ENCODE measurements around the gene ERBIN. TPM values are rescaled to one million over a fixed set of nuclear protein-coding genes. Genes with fewer than 3 reads are reported as not detected.
A peak's percentile ranks its signal among the peaks of the same experiment; 100 is the strongest.

ERBIN gene
- total and polyA plus RNA-seq, 2 of the 13 experiments (the other 11 are each of a cell fraction or from before 2014, with no cell fraction given) = 14.4 to 41.7 TPM

GRCh38 chr5:66080664-66081063, 154.3 kb downstream of the ERBIN start:
- Histone ChIP-seq H3K36me3 (replicated peaks in 1 of 2; ENCODE audit: control insufficient read depth in 1 of 2, insufficient read depth in 2 of 2, low read length in 2 of 2) (peaks cover 2 to 4% of the 10 kb centered on the region in 2 experiments; a peak in 3 of 5 replicates), H3K9me3 (ENCODE audit: low read length) (no peaks in the 10 kb centered on the region), H3K79me2 (ENCODE audit: insufficient read depth, low read length) (no peaks in the 10 kb centered on the region), H3K9ac (ENCODE audit: insufficient read depth, low read depth, low read length) (no peak overlapping the region), H2AFZ (ENCODE audit: low read length) (no peak overlapping the region), H3K4me3 (replicated peaks in 1 of 3; ENCODE audit: insufficient read depth in 1 of 3, low read depth in 2 of 3, low read length in 3 of 3) (no peak overlapping the region), H3K27ac (ENCODE audit: extremely low read length, insufficient read depth, low read length) (no peak overlapping the region), H3K4me1 (ENCODE audit: insufficient read depth, low read length) (no peaks in the 10 kb centered on the region), H4K20me1 (ENCODE audit: insufficient read depth, low read length) (no peaks in the 10 kb centered on the region), H3K27me3 (ENCODE audit: control insufficient read depth in 1 of 2, insufficient read depth in 2 of 2, low read length in 2 of 2) (no peaks in the 10 kb centered on the region), H3K4me2 (ENCODE audit: low read depth, low read length) (no peak overlapping the region)
- WGBS (ENCODE audit: low lambda C conversion rate) = 96% methylated on average over 2 of the region's 2 CpGs
- ChIA-PET CTCF (ENCODE audit: low intra/inter-chr PET ratio, low total read pairs) (no interaction called here), POLR2A (no interaction called here)
- TF ChIP-seq JDP2 (CRISPR knock-in tag; IDR thresholded peaks at IDR 0.05; ENCODE audit: borderline replicate concordance) (no peak), ZBTB33 (CRISPR knock-in tag; IDR thresholded peaks at IDR 0.05) (no peak), CEBPB (IDR thresholded peaks at IDR 0.05; ENCODE audit: borderline replicate concordance, low read depth, low read length) (peak; percentile 74)
- in situ Hi-C loops (cut with HindIII; ENCODE audit: extremely low pct_ligation_motif_present, low pct_unique_long_range_greater_than_20kb) (no loop called here), intact Hi-C loops (cut with micrococcal nuclease; ENCODE audit: unreplicated experiment) (no loop called here)
- FAIRE-seq = no peak
- no peak for DNase-seq (ENCODE audit: low spot score)
- no peak for ATAC-seq
- BruUV-seq (replicated peaks) = no TSS peak

GRCh38 chr5:66089384-66089783, 163.0 kb downstream of the ERBIN start:
- in situ Hi-C loops (cut with HindIII; ENCODE audit: extremely low pct_ligation_motif_present, low pct_unique_long_range_greater_than_20kb) (no loop called here), intact Hi-C loops (cut with micrococcal nuclease; ENCODE audit: unreplicated experiment) (no loop called here)
- H3K4me1 ChIP-seq (ENCODE audit: insufficient read depth, low read length) = no peaks in the 10 kb centered on the region
- ChIA-PET CTCF (ENCODE audit: low intra/inter-chr PET ratio, low total read pairs) (no interaction called here), POLR2A (no interaction called here)
- no peaks in the 10 kb centered on the region for H4K20me1 ChIP-seq (ENCODE audit: insufficient read depth, low read length)
- BruUV-seq (replicated peaks) = no TSS peak
- no peak for ATAC-seq
- no peaks in the 10 kb centered on the region for H3K79me2 ChIP-seq (ENCODE audit: insufficient read depth, low read length)
- no peak for DNase-seq (ENCODE audit: low spot score)
- peaks cover 8% of the 10 kb centered on the region; the same call in 1 of the 2 replicates for H3K9me3 ChIP-seq (ENCODE audit: low read length)
- H3K4me2 ChIP-seq (ENCODE audit: low read depth, low read length) = no peak overlapping the region
- no peak overlapping the region for H3K9ac ChIP-seq (ENCODE audit: insufficient read depth, low read depth, low read length)
- no peak overlapping the region for H3K27ac ChIP-seq (ENCODE audit: extremely low read length, insufficient read depth, low read length)
- H2AFZ ChIP-seq (ENCODE audit: low read length) = no peak overlapping the region
- H3K36me3 ChIP-seq (replicated peaks in 1 of 2; ENCODE audit: control insufficient read depth in 1 of 2, insufficient read depth in 2 of 2, low read length in 2 of 2) = no peaks in the 10 kb centered on the region
- 100% methylated on average over 2 of the region's 2 CpGs for WGBS (ENCODE audit: low lambda C conversion rate)
- no peak overlapping the region for H3K4me3 ChIP-seq (replicated peaks in 1 of 3; ENCODE audit: insufficient read depth in 1 of 3, low read depth in 2 of 3, low read length in 3 of 3)
- FAIRE-seq = no peak
- H3K27me3 ChIP-seq (ENCODE audit: control insufficient read depth in 1 of 2, insufficient read depth in 2 of 2, low read length in 2 of 2) = no peaks in the 10 kb centered on the region
- TF ChIP-seq CENPT (CRISPR knock-in tag; IDR thresholded peaks at IDR 0.05; ENCODE audit: low read depth) (no peak), ZNF772 (CRISPR knock-in tag; IDR thresholded peaks at IDR 0.05) (no peak), ZNF562 (CRISPR knock-in tag; IDR thresholded peaks at IDR 0.05; ENCODE audit: borderline replicate concordance) (no peak), ZNF280D (CRISPR knock-in tag; IDR thresholded peaks at IDR 0.05) (no peak), ZNF446 (CRISPR knock-in tag; IDR thresholded peaks at IDR 0.05) (no peak), PRDM15 (CRISPR knock-in tag; IDR thresholded peaks at IDR 0.05) (no peak), ZFP41 (CRISPR knock-in tag; IDR thresholded peaks at IDR 0.05; ENCODE audit: borderline replicate concordance) (no peak)

All from HepG2 (cell line).